NCI-H1417 treated with DMSO at 0.1 percent for 48 hours (cell line): ENCODE results near the gene CPA1.

Source experiments
- DNase-seq: peaks from one replicate; lab custom pipeline; 2025; lab: John Stamatoyannopoulos, UW

The CPA1 gene

GRCh38 chr7:130356121-130356875 is 24.0 kb upstream of the CPA1 start:
- no peak for DNase-seq

GRCh38 chr7:130356876-130357611 is 23.2 kb upstream of the CPA1 start:
- no peak for DNase-seq

- no peak for DNase-seq
Measured at GRCh38 chr7:130358471-130358870, 21.8 kb upstream of the CPA1 start.

DNA sequence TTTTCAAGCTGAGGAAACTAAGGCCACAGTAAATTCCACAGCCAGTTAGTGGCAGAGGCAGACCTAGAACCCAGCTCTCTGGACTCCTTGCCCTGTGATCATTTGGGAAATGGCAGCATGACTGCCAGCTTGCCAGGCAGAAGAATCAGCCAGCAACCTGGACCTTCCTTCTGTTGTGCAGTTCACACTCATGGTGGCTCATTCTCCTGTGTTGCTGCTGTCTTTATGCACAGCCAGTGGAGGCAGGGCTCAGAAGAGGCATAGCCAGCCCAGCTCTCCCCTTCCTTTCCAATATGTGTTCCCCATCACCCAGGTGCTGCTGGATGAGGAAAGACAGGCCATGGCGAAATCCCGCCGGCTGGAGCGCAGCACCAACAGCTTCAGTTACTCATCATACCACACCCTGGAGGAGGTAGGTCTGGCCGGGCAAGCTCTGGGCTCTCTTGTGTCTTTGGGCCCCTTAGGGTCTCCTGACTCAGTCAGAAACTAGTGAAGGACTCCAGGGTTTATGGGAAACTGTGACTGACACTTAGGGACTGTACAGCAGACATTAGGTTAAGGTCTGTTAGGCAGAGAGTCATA is 20.9 kb upstream of the CPA1 start:
- no peak for DNase-seq

GRCh38 chr7:130360518-130360917 is 19.8 kb upstream of the CPA1 start:
- DNase-seq: no peak

DNA sequence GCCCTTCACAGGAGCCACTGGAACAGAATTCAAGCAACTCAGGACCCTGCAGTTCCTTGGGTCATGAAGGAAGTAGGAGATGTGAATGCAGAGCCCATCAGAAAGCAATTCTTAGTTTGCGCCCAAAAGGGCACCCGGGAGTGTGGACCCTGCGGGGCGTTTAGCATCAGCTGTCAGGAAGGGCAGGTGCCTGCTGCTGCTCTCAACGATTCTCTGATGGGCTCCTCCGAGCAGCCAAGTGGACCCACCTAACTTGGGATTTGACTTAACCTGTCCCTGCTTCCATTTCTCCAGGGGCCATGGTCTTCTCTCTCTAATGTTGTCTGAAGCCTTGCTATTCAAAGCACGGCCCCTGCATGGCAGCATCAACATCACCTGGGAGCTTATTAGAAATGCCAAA is 18.6 kb upstream of the CPA1 start:
- DNase-seq: no peak

GRCh38 chr7:130362251-130362816 is 18.0 kb upstream of the CPA1 start:
- DNase-seq: no peak

DNA sequence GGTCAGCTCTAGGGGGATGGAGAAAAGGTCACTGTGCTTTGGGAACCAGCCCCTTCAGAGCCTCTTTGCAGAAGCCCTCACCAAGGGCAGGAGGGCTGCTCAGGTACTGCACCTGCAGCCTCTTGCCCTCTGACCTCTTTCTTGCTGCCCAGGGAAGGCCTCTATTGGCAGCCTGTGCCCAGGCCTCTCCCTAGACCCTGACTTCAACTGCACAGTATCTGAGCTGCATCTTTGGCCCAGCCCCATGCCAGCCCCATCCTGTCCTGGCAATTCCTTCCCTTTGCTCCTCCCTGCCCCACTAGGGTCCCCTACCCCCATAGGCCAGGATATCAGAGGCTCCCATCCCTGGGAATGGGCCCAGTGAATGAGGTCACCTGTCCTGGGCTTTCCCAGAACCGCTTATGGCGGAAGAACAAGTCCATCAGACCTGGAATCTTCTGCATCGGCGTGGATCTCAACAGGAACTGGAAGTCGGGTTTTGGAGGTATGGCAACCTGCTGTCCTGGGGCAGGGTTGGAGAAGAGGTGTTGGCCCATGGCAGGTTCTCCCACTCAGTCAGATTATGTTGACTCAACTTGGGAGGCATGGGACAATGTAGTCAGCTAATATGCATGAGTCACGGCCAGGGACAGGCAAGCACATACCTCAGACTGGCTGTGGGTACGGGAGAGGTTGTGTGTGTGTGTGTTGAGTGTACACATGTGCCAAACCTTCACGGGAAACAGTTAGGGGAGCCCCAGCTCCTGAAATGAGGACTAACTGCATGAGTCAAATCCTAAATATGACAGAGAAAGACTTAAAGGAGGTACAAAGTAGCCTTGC is 17.1 kb upstream of the CPA1 start:
- DNase-seq: no peak

GRCh38 chr7:130364451-130364850 is 15.8 kb upstream of the CPA1 start:
- no peak for DNase-seq

- no peak for DNase-seq
Measured at GRCh38 chr7:130365088-130365487, 15.2 kb upstream of the CPA1 start.

GRCh38 chr7:130365511-130366441 is 14.5 kb upstream of the CPA1 start:
- peak; percentile 99 for DNase-seq

GRCh38 chr7:130366564-130366963 is 13.7 kb upstream of the CPA1 start:
- no peak for DNase-seq

DNA sequence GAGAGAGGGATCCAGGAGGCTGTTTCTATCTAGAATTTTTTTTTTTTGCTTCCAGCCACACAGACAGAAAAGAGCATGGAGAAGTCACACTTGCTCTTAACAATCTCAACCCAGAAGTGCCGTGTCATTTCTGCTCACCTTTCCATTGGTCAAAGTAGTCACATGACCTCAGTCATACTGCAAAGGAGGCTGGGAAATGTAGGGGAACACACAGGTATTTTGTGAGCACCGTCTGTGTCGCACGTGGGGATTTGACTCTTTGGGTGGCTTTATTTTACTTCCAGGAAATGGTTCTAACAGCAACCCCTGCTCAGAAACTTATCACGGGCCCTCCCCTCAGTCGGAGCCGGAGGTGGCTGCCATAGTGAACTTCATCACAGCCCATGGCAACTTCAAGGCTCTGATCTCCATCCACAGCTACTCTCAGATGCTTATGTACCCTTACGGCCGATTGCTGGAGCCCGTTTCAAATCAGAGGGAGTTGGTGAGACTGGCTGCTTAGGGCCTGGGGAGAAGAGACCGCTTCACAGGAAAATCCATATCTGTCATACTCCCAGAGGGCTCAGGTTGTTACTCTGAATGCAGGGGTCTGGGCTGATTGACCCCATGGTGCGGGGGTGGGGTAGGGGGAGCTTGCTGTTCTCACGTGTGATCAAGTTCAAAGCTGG is 13.1 kb upstream of the CPA1 start:
- no peak for DNase-seq

DNA sequence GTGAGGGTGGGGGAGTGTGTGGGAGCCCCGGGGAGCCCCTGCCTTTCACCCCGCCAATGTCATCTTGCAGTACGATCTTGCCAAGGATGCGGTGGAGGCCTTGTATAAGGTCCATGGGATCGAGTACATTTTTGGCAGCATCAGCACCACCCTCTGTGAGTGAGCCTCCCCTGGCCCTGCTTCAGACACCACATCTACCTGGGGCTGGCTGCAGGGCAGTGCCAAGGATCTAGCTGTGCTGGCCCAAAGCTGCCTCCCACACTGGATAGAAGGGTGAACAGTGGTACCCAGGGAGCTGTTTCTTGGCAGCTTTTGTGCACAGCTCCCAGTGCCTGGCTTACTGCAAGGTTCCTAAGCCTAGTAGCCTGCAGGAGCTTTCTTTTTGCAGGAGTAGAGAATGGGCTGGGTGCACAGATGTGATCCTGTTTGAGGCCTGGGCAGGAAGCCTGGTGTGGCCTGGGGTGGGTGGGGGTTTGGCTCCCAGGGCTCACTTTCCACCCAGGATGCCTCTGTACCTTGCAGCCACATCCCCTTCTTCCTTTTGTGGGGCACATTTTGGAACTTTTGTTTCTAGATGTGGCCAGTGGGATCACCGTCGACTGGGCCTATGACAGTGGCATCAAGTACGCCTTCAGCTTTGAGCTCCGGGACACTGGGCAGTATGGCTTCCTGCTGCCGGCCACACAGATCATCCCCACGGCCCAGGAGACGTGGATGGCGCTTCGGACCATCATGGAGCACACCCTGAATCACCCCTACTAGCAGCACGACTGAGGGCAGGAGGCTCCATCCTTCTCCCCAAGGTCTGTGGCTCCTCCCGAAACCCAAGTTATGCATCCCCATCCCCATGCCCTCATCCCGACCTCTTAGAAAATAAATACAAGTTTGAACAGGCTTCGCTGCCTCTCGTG is 12.2 kb upstream of the CPA1 start:
- DNase-seq: no peak

DNA sequence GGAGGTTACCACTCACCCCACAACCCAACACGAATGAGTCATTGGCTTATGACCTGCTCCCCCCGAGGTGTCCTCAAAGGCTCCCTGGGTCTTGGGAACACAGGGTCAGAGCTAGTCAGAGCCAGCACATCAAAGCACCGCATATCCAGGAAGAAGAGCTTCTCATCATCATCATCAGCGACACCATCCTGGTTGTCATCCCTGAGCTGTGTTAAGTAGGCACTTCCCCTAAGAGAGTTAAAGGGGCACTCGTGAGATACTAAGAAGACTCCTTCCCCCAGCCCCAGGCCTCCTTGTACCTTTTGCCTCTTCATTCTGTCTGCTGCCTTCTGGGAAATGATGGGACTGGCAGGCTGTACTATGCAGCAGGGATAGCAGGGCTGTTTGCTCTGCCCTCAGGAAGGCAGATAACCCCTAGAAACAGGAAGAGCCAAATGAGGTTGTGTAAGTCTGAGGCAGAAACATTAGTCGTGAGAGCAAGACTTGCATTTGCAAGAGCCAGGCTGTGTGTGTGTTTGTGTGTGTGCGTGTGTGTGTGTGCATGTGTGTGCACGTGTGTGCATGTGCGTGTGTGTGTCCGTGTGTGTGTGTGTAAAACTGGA is 11.1 kb upstream of the CPA1 start:
- no peak for DNase-seq

GRCh38 chr7:130369831-130370550 is 10.3 kb upstream of the CPA1 start:
- DNase-seq: no peak

DNA sequence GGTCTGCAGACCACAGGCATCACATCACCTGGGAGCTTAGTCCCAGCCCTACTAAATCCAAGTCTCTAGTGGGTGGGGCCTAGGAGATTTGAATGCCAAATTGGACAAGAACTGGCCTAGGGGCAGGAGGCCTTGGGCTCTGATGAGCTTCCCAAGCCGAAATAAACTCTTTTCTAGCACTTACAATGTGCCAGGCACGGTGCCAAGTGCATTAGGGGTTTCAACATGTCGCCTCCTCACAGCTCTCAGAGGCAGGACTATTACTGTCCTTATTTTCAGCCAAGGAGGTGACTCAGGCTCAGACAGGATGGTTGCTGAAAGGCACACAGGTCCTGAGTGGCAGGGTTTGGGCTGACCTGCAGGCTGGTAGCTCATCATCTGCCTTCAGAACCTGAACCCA is 9.2 kb upstream of the CPA1 start:
- no peak for DNase-seq
